Thyroid gland (tissue), 4 donors: ENCODE data around the gene CPE.
"Not testable (repeated sequence)": the region's sequence is repeated elsewhere in the genome, so short reads cannot be mapped to it uniquely, and the experiment has no call there.

Experiments
- POLR2A ChIP-seq, 2 donors: fragments of 450-650 bp; IDR thresholded peaks; one replicate each; pipeline ENCODE4 v1.6.1; 2017; ENCODE audit warnings: antibody characterized with exemption in 2 of 2, mild to moderate bottlenecking in 2 of 2, moderate library complexity in 1 of 2
- TF ChIP-seq, protein P1 (sequence below), 6 experiments: fragments of 200-600 bp in 3 of 6; fragments of 450-650 bp in 3 of 6; sonication (generic) in 3 of 6; IDR thresholded peaks; one replicate each; pipeline ENCODE4 v1.5.1; 2016 to 2019; ENCODE audit warnings: antibody characterized with exemption in 6 of 6, mild to moderate bottlenecking in 2 of 6, inconsistent platforms in 1 of 6, moderate library complexity in 1 of 6

DNA sequence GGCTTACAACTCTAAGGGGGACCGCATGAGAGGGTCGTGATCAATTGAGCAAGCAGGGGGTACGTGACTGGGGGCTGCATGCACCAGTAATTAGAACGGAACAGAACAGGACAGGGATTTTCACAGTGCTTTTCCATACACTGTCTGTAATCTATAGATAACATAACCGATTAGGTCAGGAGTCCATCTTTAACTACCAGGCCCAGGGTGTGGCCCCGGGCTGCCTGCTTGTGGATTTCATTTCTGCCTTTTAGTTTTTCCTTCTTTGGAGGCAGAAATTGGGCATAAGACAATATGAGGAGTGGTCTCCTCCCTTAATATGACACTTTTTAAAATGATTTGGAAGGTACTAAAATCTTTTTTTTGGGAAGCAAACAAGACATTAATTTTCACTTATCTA, 113.8 kb downstream of the CPE start:
- TF ChIP-seq, protein P1, sequence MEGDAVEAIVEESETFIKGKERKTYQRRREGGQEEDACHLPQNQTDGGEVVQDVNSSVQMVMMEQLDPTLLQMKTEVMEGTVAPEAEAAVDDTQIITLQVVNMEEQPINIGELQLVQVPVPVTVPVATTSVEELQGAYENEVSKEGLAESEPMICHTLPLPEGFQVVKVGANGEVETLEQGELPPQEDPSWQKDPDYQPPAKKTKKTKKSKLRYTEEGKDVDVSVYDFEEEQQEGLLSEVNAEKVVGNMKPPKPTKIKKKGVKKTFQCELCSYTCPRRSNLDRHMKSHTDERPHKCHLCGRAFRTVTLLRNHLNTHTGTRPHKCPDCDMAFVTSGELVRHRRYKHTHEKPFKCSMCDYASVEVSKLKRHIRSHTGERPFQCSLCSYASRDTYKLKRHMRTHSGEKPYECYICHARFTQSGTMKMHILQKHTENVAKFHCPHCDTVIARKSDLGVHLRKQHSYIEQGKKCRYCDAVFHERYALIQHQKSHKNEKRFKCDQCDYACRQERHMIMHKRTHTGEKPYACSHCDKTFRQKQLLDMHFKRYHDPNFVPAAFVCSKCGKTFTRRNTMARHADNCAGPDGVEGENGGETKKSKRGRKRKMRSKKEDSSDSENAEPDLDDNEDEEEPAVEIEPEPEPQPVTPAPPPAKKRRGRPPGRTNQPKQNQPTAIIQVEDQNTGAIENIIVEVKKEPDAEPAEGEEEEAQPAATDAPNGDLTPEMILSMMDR (IDR thresholded peaks at IDR 0.05): not testable (repeated sequence)
- not testable (repeated sequence) for TF ChIP-seq POLR2A (IDR thresholded peaks at IDR 0.05)
